T-cell (primary cell): Measurements from ENCODE around the gene AMIGO3. TPM values are rescaled to one million over a fixed set of nuclear protein-coding genes. Genes with fewer than 3 reads are reported as not detected.
A peak's percentile ranks its signal among the peaks of the same experiment; 100 is the strongest.
"Not testable (repeated sequence)": the region's sequence is repeated elsewhere in the genome, so short reads cannot be mapped to it uniquely, and the experiment has no call there.

Experiments
- ATAC-seq, 4 experiments: fragments of 200-7000 bp in 3 of 4; fragments of 150-1000 bp in 1 of 4; cut with Tn5 transposase; replicated peaks in 1 of 4; 1 replicate in 3 of 4; 2 replicates in 1 of 4; pipeline ENCODE4 v1.10.0; 2021; ENCODE audit warnings: moderate library complexity in 3 of 4, mild to moderate bottlenecking in 2 of 4, moderate number of reproducible peaks in 1 of 4
- CTCF ChIA-PET, 2 donors: fragments of 300-600 bp; sonication (Branson Sonifier 250); formaldehyde crosslinking; loops; one replicate each; lab custom pipeline; 2022; ENCODE audit warnings: antibody characterized with exemption in 2 of 2; lab: Charles Lee
- POLR2A ChIA-PET, 2 donors: fragments of 300-600 bp; sonication (Branson Sonifier 250); formaldehyde crosslinking; loops; one replicate each; lab custom pipeline; 2022; ENCODE audit warnings: antibody characterized with exemption in 2 of 2; lab: Charles Lee
- DNase-seq, 35 experiments: peaks; one replicate each; pipeline versions ENCODE4 v3.0.0 to v3.0.0-alpha.2; 2013 to 2023
- H3K27ac ChIP-seq: one replicate; pipeline ENCODE4 v1.5.1; 2013; ENCODE audit warnings: low read length
- H3K27me3 ChIP-seq, 2 experiments: replicated peaks in 1 of 2; 1 replicate in 1 of 2; 2 replicates in 1 of 2; pipeline versions ENCODE4 v1.6.1 to v1.7.0; 2013; ENCODE audit warnings: low read length in 1 of 2, mixed read lengths in 1 of 2; ENCODE audit not compliant: control insufficient read depth in 2 of 2, insufficient read depth in 2 of 2; ENCODE audit errors: extremely low read depth in 1 of 2
- H3K36me3 ChIP-seq, 2 donors: 1 replicate in 1 of 2; 2 replicates in 1 of 2; pipeline versions ENCODE4 v1.6.1 to v1.7.0; 2013; ENCODE audit warnings: low read length in 1 of 2; ENCODE audit not compliant: control insufficient read depth in 2 of 2, insufficient read depth in 1 of 2; ENCODE audit errors: extremely low read depth in 1 of 2
- H3K4me1 ChIP-seq, 2 experiments: 1 replicate in 1 of 2; 2 replicates in 1 of 2; pipeline versions ENCODE4 v1.6.1 to v1.7.0; 2013; ENCODE audit warnings: low read length in 2 of 2, mixed read lengths in 1 of 2; ENCODE audit not compliant: insufficient read depth in 2 of 2, control insufficient read depth in 1 of 2; ENCODE audit errors: extremely low read depth in 1 of 2
- H3K4me3 ChIP-seq, 2 donors: 1 replicate in 1 of 2; 2 replicates in 1 of 2; pipeline versions ENCODE4 v1.5.1 to v1.7.0; 2013; ENCODE audit warnings: mild to moderate bottlenecking in 2 of 2, low read length in 1 of 2, moderate library complexity in 1 of 2; ENCODE audit not compliant: control insufficient read depth in 1 of 2; ENCODE audit errors: extremely low read depth in 1 of 2
- H3K9me3 ChIP-seq: 2 replicates; pipeline ENCODE4 v1.7.0; 2013
- H3K27ac Mint-ChIP-seq, 2 donors: one replicate each; pipeline ENCODE4 v1.8.0; 2020 to 2021; ENCODE audit warnings: mild to moderate bottlenecking in 2 of 2, mixed read lengths in 2 of 2
- H3K27me3 Mint-ChIP-seq, 2 donors: one replicate each; pipeline ENCODE4 v1.8.0; 2021 to 2022; ENCODE audit warnings: mixed read lengths in 2 of 2
- H3K36me3 Mint-ChIP-seq: one replicate; pipeline ENCODE4 v1.8.0; 2021; ENCODE audit warnings: mixed read lengths
- H3K4me1 Mint-ChIP-seq, 3 donors: one replicate each; pipeline ENCODE4 v1.8.0; 2020 to 2022; ENCODE audit warnings: mixed read lengths in 3 of 3, mild to moderate bottlenecking in 1 of 3
- H3K4me3 Mint-ChIP-seq, 3 donors: one replicate each; pipeline ENCODE4 v1.8.0; 2020 to 2022; ENCODE audit warnings: mild to moderate bottlenecking in 3 of 3, mixed read lengths in 3 of 3, moderate library complexity in 3 of 3
- H3K9me3 Mint-ChIP-seq, 3 donors: one replicate each; pipeline ENCODE4 v1.8.0; 2020 to 2022; ENCODE audit warnings: mixed read lengths in 3 of 3
- WGBS: methylation state at CpG from one replicate; pipeline ENCODE4 v1.1.5; 2013; ENCODE audit warnings: missing lambda C conversion rate; ENCODE audit not compliant: insufficient coverage; 5-methylcytosine and 5-hydroxymethylcytosine counted together
- total RNA-seq, 35 experiments: library from RNA in 6 of 35; stranded (reverse) in 6 of 35; fragments of 120-200 nt in 1 of 35; gene quantifications; one replicate each; pipeline versions ENCODE4 v1.2.1 to v1.2.4 and lab custom pipeline; 2013 to 2026

Gene AMIGO3
- total RNA-seq, 5 donors from 2014 or later (not counting 1 experiment from before 2014, with no cell fraction given), result 0.20 to 1.4 (median 0.26) TPM; not detected in 2

- H3K4me1 Mint-ChIP-seq, result peaks cover 45 to 57% (median 54%) of the 10 kb centered on the region in 3 donors
- H3K36me3 Mint-ChIP-seq, result peaks cover 7% of the 10 kb centered on the region
- DNase-seq, result peak; percentile 82 to 97 (median 90)
- Histone ChIP-seq H3K27me3 (peaks cover 0 to 20% of the 10 kb centered on the region in 2 experiments), H3K9me3 (no peaks in the 10 kb centered on the region), H3K27ac (peak within 1 kb of the TSS; percentile 75), H3K36me3 (no peaks in the 10 kb centered on the region), H3K4me3 (peak within 1 kb of the TSS; percentile 94 to 99), H3K4me1 (peaks cover 6 to 52% of the 10 kb centered on the region in 2 experiments)
- ATAC-seq, result peak; percentile 78 to 83 (median 80)
- POLR2A ChIA-PET, result no interaction called here
- H3K9me3 Mint-ChIP-seq, result no peaks in the 10 kb centered on the region
- peaks cover 0 to 4% of the 10 kb centered on the region in 2 donors for H3K27me3 Mint-ChIP-seq
- H3K27ac Mint-ChIP-seq, result peak within 1 kb of the TSS; percentile 94 to 97
- WGBS, result under 1% methylated on average over 51 of the region's 66 CpGs
- peak within 1 kb of the TSS; percentile 93 to 97 (median 96) for H3K4me3 Mint-ChIP-seq
- CTCF ChIA-PET, result interaction anchor here in 1 of 2 donors (0.5 kb wide), 1 partner anchor 87 kb away, joined by 4 read pairs; no protein-coding TSS in a partner anchor
These were observed 30.2 kb downstream of the AMIGO3 start, which contains the start of the genes MST1 and RNF123 for GRCh38 chr3:49689046-49689907. Gene MST1 (minus strand): TSS chr3:49689474. CDS start chr3:49688691, 783 bp downstream. Gene RNF123 (plus strand): TSS chr3:49689557. CDS start chr3:49691166, 1,609 bp downstream.

- H3K9me3 ChIP-seq, CTCF ChIA-PET, H3K36me3 ChIP-seq, H3K36me3 Mint-ChIP-seq, POLR2A ChIA-PET, H3K9me3 Mint-ChIP-seq, ATAC-seq, H3K27me3 Mint-ChIP-seq: not testable (repeated sequence)
- H3K27ac Mint-ChIP-seq, result peak overlapping the region; percentile 94 to 97
- H3K27ac ChIP-seq, result peak overlapping the region; percentile 75
- H3K4me3 Mint-ChIP-seq, result peak overlapping the region; percentile 93 to 97 (median 96)
- H3K4me1 ChIP-seq, result peaks cover 6 to 52% of the 10 kb centered on the region in 2 experiments
- peaks cover 43 to 50% (median 46%) of the 10 kb centered on the region in 3 donors for H3K4me1 Mint-ChIP-seq
- peak in 1 of 35 experiments; percentile 26 for DNase-seq
- peak overlapping the region; percentile 94 to 99 for H3K4me3 ChIP-seq
- peaks cover 0 to 20% of the 10 kb centered on the region in 2 experiments for H3K27me3 ChIP-seq
- WGBS, result 92% methylated on average over 3 of the region's 7 CpGs
These were observed 31.0 kb downstream of the AMIGO3 start for GRCh38 chr3:49688338-49689045.

GRCh38 chr3:49687424-49687795 is 32.1 kb downstream of the AMIGO3 start:
- ATAC-seq, CTCF ChIA-PET, H3K27ac ChIP-seq, H3K9me3 Mint-ChIP-seq, POLR2A ChIA-PET, H3K27ac Mint-ChIP-seq, DNase-seq, H3K36me3 Mint-ChIP-seq, H3K27me3 Mint-ChIP-seq, H3K4me3 ChIP-seq, H3K9me3 ChIP-seq: not testable (repeated sequence)
- Mint-ChIP-seq H3K4me1 (peaks cover 39 to 46% (median 41%) of the 10 kb centered on the region in 3 donors), H3K4me3 (peak overlapping the region; percentile 13 to 97 (median 17))
- WGBS, result 97% methylated on average over 4 of the region's 12 CpGs
- H3K36me3 ChIP-seq, result peaks cover 11 to 15% of the 10 kb centered on the region in 2 donors
- peaks cover 0 to 20% of the 10 kb centered on the region in 2 experiments for H3K27me3 ChIP-seq
- peaks cover 6 to 52% of the 10 kb centered on the region in 2 experiments for H3K4me1 ChIP-seq

- H3K27ac Mint-ChIP-seq, POLR2A ChIA-PET, H3K27me3 Mint-ChIP-seq, CTCF ChIA-PET, H3K9me3 Mint-ChIP-seq, H3K9me3 ChIP-seq, H3K36me3 Mint-ChIP-seq, H3K27ac ChIP-seq: not testable (repeated sequence)
- Histone ChIP-seq H3K27me3 (peaks cover 0 to 20% of the 10 kb centered on the region in 2 experiments), H3K36me3 (peaks cover 11 to 20% of the 10 kb centered on the region in 2 donors), H3K4me3 (peak overlapping the region; percentile 27 to 45), H3K4me1 (peaks cover 6 to 52% of the 10 kb centered on the region in 2 experiments)
- ATAC-seq (peak; percentile 7 to 27 (median 14)), DNase-seq (peak in 14 of 35 experiments; percentile 12 to 44 (median 22))
- WGBS, result 22% methylated on average over 36 of the region's 44 CpGs
- Mint-ChIP-seq H3K4me1 (peaks cover 36 to 45% (median 36%) of the 10 kb centered on the region in 3 donors), H3K4me3 (peak overlapping the region; percentile 17 to 97 (median 49))
These were observed 32.6 kb downstream of the AMIGO3 start for GRCh38 chr3:49686769-49687423.

- Histone ChIP-seq H3K36me3 (peaks cover 11 to 26% of the 10 kb centered on the region in 2 donors), H3K4me1 (peaks cover 4 to 49% of the 10 kb centered on the region in 2 experiments), H3K4me3 (peak overlapping the region; percentile 27 to 45), H3K27me3 (peaks cover 0 to 20% of the 10 kb centered on the region in 2 experiments)
- POLR2A ChIA-PET, H3K36me3 Mint-ChIP-seq, H3K9me3 ChIP-seq, H3K9me3 Mint-ChIP-seq, H3K27ac Mint-ChIP-seq, H3K27me3 Mint-ChIP-seq, H3K27ac ChIP-seq, CTCF ChIA-PET: not testable (repeated sequence)
- ATAC-seq (peak; percentile 9 to 46 (median 24)), DNase-seq (peak in 15 of 35 experiments; percentile 18 to 42 (median 33))
- WGBS, result 2% methylated on average over 14 of the region's 29 CpGs
- Mint-ChIP-seq H3K4me1 (peaks cover 30 to 41% (median 32%) of the 10 kb centered on the region in 3 donors), H3K4me3 (peak overlapping the region; percentile 54 to 97 (median 62))
These were observed 33.1 kb downstream of the AMIGO3 start for GRCh38 chr3:49686346-49686745.
